ENCODE data around the gene TBRG4.
"Not testable (repeated sequence)": the region's sequence is repeated elsewhere in the genome, so short reads cannot be mapped to it uniquely, and the experiment has no call there.

Gene TBRG4

DNA sequence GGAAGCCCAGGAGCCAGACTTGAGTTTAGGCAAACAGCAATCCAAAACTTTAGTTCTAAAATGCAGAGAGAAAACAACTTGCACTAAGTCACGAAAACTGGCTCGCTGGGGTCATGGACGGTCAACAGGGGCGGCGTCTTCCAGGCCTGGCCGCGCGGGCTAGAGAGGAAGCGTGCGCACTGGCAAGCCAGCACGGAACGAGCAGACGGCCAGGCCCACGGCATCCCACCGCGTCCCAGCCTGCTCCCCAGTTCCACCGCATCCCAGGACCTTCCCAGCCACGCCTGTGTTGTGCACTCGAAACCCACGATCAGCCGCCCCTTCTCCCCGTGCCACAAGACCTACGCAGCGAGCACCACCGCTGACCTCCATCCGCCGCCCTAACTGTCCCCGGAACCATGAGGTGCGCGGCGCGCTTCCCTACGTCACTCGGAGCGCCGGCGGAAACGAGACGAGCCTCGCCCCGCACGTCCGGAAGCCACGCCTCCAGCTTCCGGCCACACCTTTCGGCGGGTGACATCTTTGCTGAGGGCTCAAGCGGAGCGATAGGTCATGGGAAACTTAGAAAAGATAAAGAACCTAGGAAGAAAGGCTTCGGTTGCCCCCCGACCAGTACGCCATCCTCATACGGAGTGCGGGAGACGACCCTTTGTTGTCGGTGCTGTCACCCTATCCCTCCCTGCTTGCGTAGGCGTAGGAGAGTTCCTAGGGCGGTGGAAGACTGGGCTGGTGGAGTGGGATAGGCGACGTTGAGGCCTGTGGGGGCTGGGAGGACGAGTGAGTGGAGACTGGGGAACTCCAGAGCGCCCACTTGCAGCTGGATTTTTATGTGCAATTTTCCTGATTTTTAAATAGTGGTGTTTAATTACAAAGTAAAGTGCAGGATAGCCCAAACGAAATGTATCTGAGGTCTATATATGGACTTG, at the start of gene TBRG4:
TSS of gene TBRG4 (minus strand) at position 400 of the 926 bp plus-strand sequence. CDS start 2,460 bp downstream, outside the sequence.
- peak; percentile 93 for DNase-seq

DNA sequence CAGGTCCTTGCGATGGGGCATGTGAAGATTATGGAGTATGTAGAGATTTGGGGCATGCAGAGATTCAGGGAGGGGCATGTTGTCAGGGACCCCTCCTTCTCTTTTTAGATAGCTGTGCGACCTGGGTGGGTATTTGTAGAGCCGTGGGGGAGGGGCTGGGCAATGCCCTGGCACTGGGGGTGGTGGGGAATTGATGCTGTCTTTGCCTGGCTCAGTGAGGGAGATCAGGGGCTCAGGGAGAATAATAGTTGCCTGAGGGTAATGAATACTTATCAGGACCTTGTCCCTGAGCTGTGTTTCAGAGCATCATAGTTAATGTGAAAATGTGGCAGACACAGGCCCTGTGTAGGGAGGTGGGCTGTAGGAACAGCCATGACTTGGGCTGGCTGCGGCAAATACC, 49.6 kb upstream of the TBRG4 start:
- no peak for DNase-seq

DNA sequence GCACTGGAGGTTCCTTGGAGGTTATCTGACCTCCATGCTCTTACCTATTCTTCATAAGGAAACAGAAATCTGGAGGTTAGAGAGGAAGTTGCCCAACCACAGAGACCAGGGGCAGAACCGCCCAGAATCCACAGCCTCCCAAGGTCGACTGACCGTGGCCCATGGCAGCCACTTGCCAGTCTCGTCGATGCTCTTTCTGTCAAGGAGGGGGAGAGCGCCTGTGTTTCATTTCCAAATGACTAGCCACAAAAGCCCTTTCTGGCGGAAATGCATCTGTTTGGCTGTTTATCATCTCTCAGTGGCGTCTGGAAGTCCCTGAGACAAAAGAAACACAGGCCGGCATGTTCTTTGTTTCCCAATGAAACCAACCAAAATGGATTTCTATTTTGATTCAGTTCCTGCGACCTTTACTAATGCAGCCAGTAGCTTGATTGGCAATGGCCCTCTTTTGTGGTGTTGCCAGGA, 49.0 kb upstream of the TBRG4 start:
- DNase-seq, result no peak

DNA sequence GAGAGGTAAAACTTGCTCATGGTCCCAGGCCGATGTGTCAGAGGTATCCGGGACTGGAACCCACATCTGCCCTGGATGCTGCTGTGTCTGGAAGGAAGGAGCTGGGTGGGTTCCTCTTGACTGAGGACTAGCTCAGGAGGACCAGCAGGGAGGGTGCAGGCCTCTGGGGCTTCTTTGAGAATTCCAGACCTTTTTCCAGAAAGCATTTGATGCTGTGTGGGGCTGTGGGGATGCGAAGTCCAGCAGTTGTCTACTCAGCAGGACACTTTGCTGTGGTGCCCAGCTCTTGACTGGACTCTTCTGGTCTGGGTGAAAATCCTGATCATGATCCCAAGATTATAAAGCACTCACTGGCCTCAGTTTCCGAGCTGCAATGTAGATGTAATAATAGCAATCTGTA, 47.8 kb upstream of the TBRG4 start:
- no peak for DNase-seq

DNA sequence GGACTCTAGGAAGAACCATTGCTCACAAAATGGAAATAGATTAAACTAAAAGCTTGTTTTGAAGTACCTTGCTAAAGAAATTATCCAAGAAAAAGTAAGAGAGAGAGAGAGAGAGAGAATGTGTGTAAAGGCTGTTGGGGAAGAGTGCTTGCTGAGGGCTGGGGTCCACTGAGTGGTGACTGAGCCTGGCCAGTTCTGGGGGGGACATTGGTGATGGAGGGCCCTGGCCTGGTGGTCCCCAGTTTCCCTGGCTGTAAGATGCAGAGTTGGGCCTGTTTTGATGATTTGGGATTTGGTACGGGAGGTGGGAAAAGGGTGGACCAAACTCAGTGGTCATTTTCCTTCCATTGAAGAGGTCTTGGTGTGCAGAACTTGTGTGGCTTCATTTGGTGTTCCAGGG, 47.0 kb upstream of the TBRG4 start:
- no peak for DNase-seq

DNA sequence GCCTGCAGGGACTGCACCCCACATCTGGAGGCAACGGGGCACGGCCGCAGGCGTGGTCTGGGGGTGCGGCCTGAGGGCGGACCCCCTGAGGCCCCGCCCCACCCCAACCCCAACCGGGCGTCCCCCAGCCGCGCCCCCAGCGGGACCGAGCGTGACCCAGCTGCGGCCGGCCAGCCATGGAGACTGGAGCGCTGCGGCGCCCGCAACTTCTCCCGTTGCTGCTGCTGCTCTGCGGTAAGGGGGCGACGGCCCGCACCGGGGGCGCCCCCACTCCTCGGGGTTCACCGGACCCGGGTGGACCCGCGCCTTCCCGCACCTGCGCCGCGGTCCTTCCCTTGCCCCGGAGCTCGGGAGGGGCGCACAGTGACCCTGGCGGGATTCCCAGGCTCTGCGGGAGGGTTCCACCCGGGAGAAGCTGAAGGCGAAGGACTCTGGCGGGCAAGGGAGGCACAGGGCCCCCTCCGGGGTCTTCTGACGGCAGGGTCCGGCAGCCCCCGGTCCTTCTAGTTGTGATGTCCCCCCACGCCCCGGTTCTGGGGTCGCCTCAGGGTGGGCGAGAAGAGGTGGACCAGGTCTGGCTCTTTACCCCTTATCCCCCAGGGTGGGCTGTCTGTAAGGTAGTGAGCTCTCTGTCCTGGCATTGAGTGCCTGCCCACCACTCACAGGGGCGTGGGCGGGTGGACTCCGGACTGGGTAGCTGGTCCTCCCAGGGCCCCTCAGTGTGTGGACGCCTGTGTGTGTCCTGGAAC, 46.3 kb upstream of the TBRG4 start, which contains the start of gene RAMP3:
TSS of gene RAMP3 (plus strand) at position 139 of the 749 bp plus-strand sequence. CDS start at position 177, 38 bp downstream.
- DNase-seq, result no peak

DNA sequence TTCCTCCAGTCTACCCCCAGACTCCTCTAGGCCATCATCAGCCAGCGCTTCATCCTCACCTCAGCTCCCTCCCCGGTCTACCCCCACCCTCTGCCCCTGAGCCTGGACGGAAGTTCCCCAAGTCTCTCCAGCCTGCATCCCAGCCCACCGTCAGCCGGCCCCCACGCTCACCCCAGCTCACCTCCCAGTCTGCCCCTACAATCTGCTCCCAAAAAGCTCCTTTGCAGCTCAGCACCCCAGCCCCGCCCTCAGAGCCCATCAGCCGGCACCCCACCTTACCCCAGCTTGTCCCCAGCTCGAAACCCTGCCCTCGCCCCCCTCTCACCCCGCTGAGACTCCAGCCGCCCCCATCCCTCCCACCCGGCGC, 45.8 kb upstream of the TBRG4 start:
- DNase-seq, result no peak

DNA sequence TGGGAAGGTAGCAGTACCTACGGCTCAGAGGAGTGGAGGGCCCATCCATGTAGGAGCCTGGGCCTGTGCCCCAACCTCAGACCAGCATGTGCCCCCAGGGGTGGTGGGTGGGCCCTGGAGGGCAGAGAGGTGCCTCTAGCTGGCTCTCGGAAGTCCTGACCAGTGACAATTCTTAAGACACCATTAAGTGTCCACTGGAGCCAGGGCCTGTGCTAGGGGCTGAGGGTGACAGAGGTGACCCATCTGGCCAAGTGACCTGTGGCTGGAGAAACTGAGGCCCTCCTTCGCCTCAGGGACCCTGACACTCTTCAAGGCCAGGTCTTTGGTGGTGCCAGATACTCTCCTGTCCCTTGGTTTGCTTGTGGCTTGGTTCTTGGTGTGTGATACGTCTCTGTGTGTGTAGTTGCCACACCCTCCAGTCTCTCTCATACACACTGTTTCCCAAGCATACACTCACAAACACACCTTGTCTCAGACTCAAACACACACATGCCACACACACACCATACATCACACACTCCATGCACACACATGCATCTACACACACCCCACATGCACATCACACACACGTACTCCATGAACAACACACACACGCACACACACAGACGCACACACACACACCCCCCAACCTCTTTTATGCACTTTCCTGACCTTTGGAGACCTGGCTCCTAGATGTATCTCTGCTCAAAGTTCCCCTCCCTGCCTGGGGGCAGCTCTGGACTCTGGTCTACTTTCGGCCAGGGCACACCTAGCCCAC, 45.2 kb upstream of the TBRG4 start:
- no peak for DNase-seq

DNA sequence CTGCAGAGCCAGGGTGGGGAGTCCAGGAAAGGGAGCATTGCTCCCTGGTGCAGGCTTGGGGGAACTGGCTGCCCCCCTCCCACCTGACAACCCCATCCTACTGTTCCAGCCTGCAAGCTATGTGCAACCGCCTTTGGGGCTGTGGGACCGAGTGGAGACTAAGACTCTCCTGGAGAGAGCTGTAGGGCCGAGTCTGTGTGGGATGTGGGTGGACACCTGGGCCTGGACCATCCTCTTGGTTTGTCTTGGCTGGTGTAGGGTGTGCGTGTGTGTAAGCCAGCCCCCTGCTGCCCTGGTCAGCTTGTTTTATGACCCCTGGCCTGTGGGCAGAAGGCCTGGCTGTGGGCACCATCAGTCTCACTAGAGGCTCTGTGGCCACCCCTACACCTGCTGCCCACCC, 44.4 kb upstream of the TBRG4 start:
- DNase-seq, result no peak

DNA sequence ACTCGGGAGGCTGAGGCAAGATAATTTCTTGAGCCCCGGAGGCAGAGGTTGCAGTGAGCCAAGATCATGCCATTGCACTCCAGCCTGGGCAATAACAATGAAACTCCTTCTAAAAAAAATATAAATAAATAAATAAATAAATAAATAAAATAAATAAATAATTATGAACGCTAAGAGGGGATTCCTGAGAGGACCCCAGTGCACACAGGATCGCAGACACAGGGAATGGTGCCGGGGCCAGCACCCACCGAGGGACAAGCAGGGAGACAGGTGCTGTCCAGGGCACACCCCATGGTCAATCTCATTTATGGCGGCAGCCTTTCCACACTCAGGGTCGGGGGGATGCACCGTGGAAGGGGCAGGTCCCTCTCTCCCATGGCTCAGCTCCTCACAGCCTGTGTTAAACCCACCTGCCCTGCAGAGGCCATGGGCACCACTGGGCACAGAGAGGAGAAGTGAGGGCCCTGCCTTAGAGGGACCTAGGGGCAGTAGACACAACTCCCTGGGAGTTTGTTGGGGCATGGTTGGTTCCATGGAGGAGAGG, 43.9 kb upstream of the TBRG4 start:
- no peak for DNase-seq

DNA sequence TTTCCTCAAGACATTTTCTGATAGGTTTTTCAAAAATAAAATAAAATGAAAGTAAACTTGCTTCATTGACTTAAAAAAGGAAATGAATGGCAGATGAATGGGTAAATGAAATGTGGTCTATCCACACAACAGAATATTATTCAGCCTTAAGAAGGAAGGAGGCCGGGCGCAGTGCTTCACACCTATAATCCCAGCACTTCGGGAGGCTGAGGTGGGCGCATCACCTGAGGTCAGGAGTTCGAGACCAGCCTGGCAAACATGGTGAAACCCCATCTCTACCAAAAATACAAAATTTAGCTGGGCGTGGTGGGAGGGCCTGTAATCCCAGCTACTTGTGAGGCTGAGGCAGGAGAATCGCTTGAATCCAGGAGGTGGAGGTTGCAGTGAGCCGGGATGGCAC, 42.4 kb upstream of the TBRG4 start:
- not testable (repeated sequence) for DNase-seq

DNA sequence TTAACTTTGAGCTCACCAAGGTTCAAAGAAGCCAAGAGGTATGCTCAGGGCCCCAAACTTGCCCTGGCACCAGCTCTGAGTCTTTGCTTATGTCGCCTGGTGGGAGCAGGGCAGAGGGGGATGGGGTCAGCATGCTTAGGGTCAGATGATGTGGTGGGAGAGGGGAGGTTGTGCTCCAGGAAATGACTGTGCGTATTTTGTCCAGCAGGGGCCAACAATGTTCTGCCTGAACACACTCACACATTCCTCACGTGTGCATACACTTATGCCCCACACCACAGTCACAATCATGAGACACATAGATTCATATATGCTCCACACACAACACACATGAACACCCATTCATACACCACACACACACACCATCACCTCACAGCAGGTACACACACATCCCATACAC, 41.7 kb upstream of the TBRG4 start:
- DNase-seq, result no peak

DNA sequence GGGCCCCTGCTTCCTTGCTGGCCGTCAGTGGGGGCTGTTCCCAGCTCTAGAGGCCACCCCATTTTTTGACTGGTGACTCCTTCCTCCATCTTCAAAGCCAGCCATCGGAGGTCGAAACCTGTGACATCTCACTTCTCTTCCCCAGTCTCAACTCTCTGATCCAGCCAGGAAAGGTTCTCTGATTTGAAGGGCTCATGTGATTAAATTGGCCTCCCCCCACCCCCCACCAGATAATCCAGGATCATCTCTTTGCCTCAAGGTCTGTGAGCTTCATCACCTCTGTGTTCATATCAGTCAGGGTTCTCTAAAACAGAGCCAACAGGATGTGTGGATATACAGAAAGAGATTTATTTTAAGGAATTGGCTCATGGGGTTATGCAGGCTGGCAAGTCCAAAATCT, 40.5 kb upstream of the TBRG4 start:
- DNase-seq, result no peak

DNA sequence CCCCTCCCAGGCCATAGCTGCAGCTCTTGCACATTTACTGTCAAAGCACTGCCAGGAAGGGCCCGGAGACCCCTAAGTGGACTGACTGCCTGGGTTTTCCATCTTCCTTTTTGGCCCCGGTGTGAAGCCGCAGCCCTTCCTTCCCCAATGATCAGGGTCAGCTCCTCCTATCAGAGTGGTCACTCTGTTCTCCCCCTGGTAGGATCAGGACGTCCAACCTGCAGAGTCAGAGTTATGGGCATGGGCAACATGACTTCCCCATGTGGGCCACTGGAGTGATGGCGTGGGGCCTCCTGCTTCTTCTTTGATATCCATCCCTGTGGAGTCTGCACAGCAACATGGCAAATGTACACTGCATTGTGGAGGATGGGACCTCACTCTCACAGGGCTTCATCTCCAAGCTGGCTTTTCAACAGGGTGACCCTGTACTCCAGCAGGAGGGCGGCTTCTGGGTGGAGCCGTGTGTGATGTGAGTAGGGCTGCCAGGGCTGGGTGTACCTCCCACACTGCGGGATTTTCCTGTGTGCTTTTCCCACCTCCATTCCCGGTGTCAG, 39.7 kb upstream of the TBRG4 start:
- DNase-seq, result no peak

DNA sequence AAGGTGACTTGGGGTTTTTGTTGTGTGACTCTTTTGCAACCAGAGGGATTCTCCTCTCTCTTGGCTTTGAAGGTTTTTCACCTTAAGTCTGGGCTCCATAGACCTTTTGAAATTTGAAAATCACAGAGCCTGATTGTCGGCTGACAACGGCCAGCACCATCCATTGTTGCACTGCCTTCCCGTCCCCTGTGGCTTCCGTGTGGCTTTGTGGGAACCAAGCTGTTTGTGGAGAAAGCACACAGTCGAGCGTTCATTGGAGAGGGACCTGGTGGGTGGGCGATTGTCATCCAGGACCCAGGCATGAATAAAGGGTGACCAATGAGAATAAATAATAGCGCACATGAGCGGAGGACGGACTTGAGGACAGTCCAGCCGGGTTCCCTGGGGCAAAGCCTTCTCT, 38.7 kb upstream of the TBRG4 start:
- DNase-seq, result no peak

DNA sequence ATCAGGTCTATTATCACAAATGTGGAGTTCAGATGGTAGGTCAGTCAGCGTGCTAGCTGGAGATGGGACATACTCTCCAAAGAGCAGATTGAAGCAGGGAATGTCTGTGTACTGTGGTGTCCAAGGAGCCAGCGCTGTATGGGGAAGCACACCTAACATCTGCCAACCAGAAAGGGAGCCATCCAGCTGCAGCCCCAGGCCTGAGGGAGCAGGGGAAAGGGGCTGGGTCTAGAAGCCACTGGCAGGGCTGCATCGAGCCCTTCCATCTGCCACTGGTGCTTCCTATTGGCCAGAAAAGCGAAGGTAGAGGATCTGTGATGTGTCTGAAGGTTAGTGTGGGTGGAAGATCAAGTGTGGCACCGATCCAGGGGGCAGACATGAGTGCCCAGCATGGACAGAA, 38.1 kb upstream of the TBRG4 start:
- DNase-seq, result no peak

DNA sequence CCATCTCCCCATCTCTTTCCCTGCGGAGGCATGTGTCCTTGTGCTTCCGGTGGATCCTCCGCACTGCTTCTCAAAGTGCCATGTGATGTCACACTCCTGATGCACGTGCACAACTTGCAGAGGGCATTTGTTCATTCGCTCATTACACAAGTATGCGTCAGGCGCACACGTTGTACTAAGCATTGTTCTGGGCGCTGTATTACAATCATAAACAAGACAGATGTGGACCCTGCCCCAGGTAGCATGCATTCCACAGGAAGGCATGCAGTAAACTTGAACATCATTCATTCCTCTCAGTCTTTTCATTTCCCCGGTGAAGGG, 37.1 kb upstream of the TBRG4 start:
- DNase-seq, result peak; percentile 31

DNA sequence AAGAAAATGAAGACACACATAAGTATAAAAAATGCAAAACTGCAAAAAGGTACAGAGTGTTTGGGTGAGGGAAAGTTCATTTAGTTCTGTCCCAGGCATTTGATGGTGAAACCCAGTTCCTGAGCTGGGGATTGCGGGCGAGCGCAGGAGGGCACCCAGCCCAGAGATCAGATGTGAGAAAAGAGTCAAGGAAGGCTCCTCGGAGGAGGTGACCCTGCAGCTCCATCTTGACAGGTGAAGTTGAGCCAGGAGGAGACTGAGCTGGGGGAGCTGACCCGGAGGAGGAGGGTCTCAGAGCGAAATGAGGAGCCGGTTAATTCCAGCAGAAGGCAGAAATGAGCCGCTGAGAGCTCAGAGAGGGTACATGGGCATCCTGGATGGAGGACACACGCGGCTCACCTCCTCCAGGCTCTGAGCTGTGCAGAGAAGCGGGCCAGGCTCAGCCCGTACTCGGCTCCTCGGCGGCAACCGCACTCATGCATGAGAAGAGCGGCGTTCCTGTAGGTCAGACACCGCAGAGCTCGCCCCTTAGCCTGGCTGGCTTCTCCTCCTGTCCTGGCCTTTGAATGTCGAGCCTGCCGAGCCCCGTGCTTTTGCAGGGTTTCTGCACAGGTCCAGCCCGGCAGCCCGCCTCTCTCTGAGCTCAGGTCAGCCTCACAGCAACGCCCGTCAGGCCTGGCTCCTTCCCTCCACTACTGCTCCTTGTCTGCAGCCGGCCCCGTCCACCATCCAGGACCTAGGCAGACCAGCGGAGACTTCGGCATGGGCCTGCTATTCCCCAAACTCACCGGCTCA, 36.6 kb upstream of the TBRG4 start:
- peak; percentile 31 for DNase-seq

DNA sequence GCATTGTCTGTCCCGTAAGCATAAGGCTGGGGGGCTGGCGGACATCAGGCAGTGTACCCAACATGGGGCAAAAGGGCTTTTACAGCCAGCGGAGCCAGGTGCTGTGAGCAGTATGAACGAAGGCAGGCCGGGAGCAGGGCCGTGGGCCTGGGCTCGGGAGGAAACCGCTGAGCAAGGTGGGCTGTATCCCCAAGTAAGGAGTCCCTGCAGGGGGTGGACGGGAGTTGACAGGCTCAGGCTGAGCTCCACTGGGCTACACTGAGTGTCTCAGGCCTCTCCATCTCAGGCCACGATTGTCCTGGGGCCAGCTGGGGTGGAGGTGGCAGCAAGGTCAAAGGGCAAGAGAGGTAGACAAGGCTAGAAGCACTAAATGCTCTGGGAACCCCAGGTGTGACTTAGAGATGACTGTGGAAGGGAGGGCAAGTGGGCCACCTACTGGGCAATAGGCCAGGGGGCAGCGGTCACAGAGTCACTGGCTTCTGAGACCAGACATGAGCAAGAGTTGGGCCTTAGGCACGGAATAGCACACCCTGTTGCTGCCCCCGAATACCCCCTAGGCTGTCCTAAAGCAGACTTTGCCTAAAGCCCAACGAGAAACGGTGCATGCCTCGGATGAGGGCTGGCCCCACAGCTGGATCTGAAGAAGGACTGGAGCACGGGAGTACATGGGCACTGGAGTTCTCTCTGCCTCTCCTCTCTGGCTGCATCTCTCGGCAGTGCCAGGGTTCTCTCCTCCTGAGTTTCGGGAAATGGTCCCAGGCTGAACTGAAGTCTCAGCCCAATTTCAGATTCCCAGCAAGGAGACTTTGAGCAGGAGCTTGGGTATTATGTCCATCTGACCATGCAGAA, 35.3 kb upstream of the TBRG4 start:
- DNase-seq, result no peak

DNA sequence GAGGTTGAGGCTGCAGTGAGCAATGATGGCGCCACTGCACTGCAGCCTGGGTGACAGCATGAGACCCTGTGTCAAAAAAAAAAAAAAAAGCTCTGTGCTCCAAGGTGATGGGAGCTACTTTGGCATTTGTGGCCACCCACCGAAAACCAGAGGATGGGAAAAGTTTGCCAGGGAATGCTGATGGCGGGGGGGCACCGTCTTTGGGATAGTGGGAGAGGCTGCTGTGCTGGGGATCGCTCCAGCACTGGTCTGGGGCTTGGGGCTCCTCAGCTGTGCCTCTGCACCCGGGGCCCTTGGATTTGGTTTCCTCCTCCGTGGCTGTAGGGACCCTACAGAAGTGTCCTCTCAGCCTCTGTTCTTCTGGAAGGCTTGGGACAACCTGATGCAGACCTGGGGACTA, 34.4 kb upstream of the TBRG4 start:
- no peak for DNase-seq

DNA sequence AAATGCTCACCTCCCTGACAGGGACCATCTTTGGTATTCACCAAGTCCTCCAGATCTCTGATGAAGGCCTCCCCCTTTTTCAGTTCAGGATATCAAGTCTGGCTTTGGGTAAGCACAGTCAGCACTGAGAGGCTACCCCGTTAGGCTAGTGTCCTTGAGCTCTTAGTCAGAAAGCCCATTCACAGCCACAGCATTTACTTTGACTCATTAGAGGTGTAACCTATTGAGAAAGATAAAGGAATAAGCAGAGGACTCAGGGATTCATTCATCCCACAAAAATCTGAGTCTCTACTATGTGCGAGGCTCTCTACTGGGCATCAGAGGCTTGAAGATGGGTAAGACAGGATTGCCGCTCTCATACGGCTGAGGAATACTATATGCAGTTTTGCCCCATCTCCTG, 32.1 kb upstream of the TBRG4 start:
- no peak for DNase-seq

All from DMS153 (cell line).